Adrenal gland (tissue), 5 donors: ENCODE results near the gene OR51B5.

Source experiments
- CTCF ChIP-seq, 6 experiments: fragments of 450-650 bp in 4 of 6; fragments of 200-600 bp in 2 of 6; sonication (generic) in 1 of 6; IDR thresholded peaks; 1 replicate in 5 of 6; 2 replicates in 1 of 6; pipeline versions ENCODE4 v1.5.1 to v1.8.0; 2016 to 2021; ENCODE audit warnings: antibody characterized with exemption in 6 of 6, mild to moderate bottlenecking in 2 of 6, moderate library complexity in 1 of 6
- POLR2A ChIP-seq, 2 donors: fragments of 450-650 bp; IDR thresholded peaks; one replicate each; pipeline ENCODE4 v1.6.1; 2017; ENCODE audit warnings: antibody characterized with exemption in 2 of 2, mild to moderate bottlenecking in 2 of 2, moderate library complexity in 1 of 2
- donor health status: DM: no; HTN: no; CAD: no.

- no peak for TF ChIP-seq CTCF (IDR thresholded peaks at IDR 0.05)
- no peak for TF ChIP-seq POLR2A (IDR thresholded peaks at IDR 0.05)
These were observed 26.0 kb downstream of the OR51B5 start for GRCh38 chr11:5317292-5317691.
